Heart right ventricle (tissue), 16 donors: ENCODE results near the gene EAPP. TPM values are rescaled to one million over a fixed set of nuclear protein-coding genes. Genes with fewer than 3 reads are reported as not detected.
"Not testable (repeated sequence)": the region's sequence is repeated elsewhere in the genome, so short reads cannot be mapped to it uniquely, and the experiment has no call there.

Experiments
- ATAC-seq, 8 donors: fragments of 200-7000 bp; cut with Tn5 transposase; one replicate each; pipeline ENCODE4 v1.9.1; 2020; ENCODE audit warnings: mild to moderate bottlenecking in 8 of 8, moderate library complexity in 8 of 8, moderate number of reproducible peaks in 1 of 8
- DNase-seq, 2 donors: peaks; one replicate each; pipeline ENCODE4 v3.0.0-alpha.2; 2020
- H3K27ac ChIP-seq, 10 donors: fragments of 200-600 bp; sonication (generic) in 2 of 10; one replicate each; pipeline versions ENCODE4 v1.5.0 to v1.8.0; 2020 to 2022; ENCODE audit warnings: mild to moderate bottlenecking in 3 of 10
- H3K27me3 ChIP-seq, 7 donors: fragments of 200-600 bp; one replicate each; pipeline ENCODE4 v1.8.0; 2021 to 2022; ENCODE audit warnings: mild to moderate bottlenecking in 2 of 7
- H3K36me3 ChIP-seq, 9 donors: fragments of 200-600 bp; sonication (generic) in 1 of 9; one replicate each; pipeline versions ENCODE4 v1.5.0 to v1.8.0; 2020 to 2022; ENCODE audit warnings: mild to moderate bottlenecking in 2 of 9
- H3K4me1 ChIP-seq, 9 donors: fragments of 200-600 bp; sonication (generic) in 1 of 9; one replicate each; pipeline versions ENCODE4 v1.5.0 to v1.8.0; 2020 to 2022; ENCODE audit warnings: mild to moderate bottlenecking in 4 of 9
- H3K4me3 ChIP-seq, 10 donors: fragments of 200-600 bp; sonication (generic) in 2 of 10; one replicate each; pipeline versions ENCODE4 v1.5.0 to v1.8.0; 2020 to 2022; ENCODE audit warnings: mild to moderate bottlenecking in 7 of 10, moderate library complexity in 2 of 10
- H3K9me3 ChIP-seq, 11 donors: fragments of 200-600 bp in 10 of 11; sonication (generic) in 2 of 11; one replicate each; pipeline versions ENCODE4 v1.5.0 to v1.8.0; 2013 to 2022; ENCODE audit warnings: mild to moderate bottlenecking in 2 of 11, control low read depth in 1 of 11, moderate library complexity in 1 of 11
- CTCF ChIP-seq, 9 donors: fragments of 200-600 bp; sonication (generic) in 2 of 9; IDR thresholded peaks; one replicate each; pipeline versions ENCODE4 v1.5.0 to v1.8.0; 2021 to 2022; ENCODE audit warnings: antibody characterized with exemption in 9 of 9, mild to moderate bottlenecking in 5 of 9, moderate library complexity in 1 of 9
- WGBS, 2 donors: extraction: QIAGEN DNeasy Blood & Tissue Kit; methylation state at CpG; one replicate each; pipeline ENCODE4 v1.1.7; 2013; ENCODE audit warnings: inconsistent platforms in 1 of 2; 5-methylcytosine and 5-hydroxymethylcytosine counted together
- intact Hi-C, 10 donors: fragments of 100-400 bp; cut with DNase I; formaldehyde crosslinking; loops; one replicate each; pipeline versions ENCODE4 v1.11.1 to v1.14.2; 2022
- polyA plus RNA-seq, 2 donors: library from polyadenylated mRNA; stranded (reverse); fragments of 200-250 nt; gene quantifications; one replicate each; pipeline ENCODE4 v1.2.3, GENCODE V29; 2013
- total RNA-seq, 10 donors: library from RNA; stranded (reverse); fragmentation: NEBNext Ultra II Directional in 3 of 10; extraction: Animal tissue kit (Norgen Biotek cat#: 25700) in 3 of 10; gene quantifications; one replicate each; pipeline versions ENCODE4 v1.2.1 to v1.2.4, GENCODE V29; 2021 to 2023
- donor health status: Arrhythmogenic right ventricular cardiomyopathy.
- donor health status: ischemic (EF 13 %, LVEDD 7.1; RV severe dilation, severe dysfunction).
- donor health status: healthy with polysubstance abuse.
- donor health status: DM: no; HTN: yes; CAD: no.
- donor health status: DM: no; HTN: no; CAD: no.
- donor health status: ischemic (EF 25% LVEDD 6.9; RV normal size, moderate dysfunction).
- donor health status: ischemic (EF 25% LVEDD 5.7; RV mildly dilated, moderate dysfunction).
- donor health status: healthy.
- donor health status: DM: yes; HTN: yes; CAD: no.
- donor health status: Ischemic cardiomyopathy.
- donor health status: ischemic (EF 35%, LVEDD 5.7; RV mildly dilated, moderate dysfunction).
- donor health status: nonischemic (EF 11% LVEDD 7.7; RV severe dilation, severe dysfunction).
- donor health status: DM: yes; HTN: yes; CAD: no.
- donor health status: PGD.
- donor health status: ischemic (EF 29% LVEDD 5.4; RV normal size, mild dysfunction).
- donor health status: nonischemic (EF 23%, LVEDD 6.1; RV moderate dilation, normal function).

The EAPP gene
- total and polyA plus RNA-seq, 12 donors = 16.4 to 24.5 (median 20.0) TPM

DNA sequence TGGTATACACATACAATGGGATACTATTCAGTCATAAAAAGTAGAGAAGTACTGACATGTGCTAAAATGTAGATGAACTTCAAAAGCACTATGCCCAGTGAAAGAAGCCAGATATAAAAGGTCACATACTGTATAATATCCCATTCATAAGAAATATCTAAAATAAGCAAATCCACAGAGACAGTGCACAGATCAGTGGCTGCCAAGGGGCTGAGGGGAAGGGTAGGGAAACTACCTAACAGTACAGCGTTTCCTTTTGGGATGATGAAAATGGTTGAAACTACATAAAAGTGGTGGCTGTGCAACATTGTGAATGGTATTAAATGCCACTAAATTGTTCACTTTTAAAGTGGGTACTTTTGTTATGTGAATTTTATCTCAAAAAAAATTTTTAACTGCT is 11.9 kb downstream of the EAPP start:
- DNase-seq (no peak), ATAC-seq (no peak)
- Histone ChIP-seq H3K4me1 (no peaks in the 10 kb centered on the region), H3K4me3 (no peak overlapping the region), H3K9me3 (no peaks in the 10 kb centered on the region), H3K36me3 (peaks cover 0 to 100% (median 88%) of the 10 kb centered on the region in 9 donors), H3K27ac (no peak overlapping the region), H3K27me3 (no peaks in the 10 kb centered on the region)
- 92 to 98% methylated on average over 1 of the region's 1 CpG for WGBS, 2 donors
- no peak for TF ChIP-seq CTCF (IDR thresholded peaks at IDR 0.05)
- intact Hi-C loops = no loop called here

DNA sequence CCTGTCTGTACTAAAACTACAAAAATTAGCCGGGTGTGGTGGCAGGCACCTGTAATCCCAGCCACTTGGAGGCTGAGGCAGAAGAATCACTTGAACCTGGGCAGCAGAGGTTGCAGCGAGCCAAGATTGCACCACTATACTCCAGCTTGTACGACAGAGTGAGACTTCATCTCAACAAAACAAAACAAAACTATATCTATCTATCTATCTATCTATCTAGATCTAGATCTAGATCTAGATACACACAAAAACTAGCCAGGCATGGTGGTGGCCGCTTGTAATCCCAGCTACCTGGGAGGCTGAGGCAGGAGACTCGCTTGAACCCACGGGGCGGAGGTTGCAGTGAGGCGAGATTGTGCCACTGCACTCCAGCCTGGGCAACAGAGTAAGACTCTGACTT is 15.3 kb downstream of the EAPP start:
- H3K4me3 ChIP-seq, H3K27ac ChIP-seq, intact Hi-C loops, H3K4me1 ChIP-seq, DNase-seq, H3K27me3 ChIP-seq, ATAC-seq, H3K9me3 ChIP-seq: not testable (repeated sequence)
- WGBS, 2 donors = 98% methylated on average over 8 of the region's 8 CpGs
- peaks cover 0 to 100% (median 100%) of the 10 kb centered on the region in 9 donors for H3K36me3 ChIP-seq

GRCh38 chr14:34522496-34522895 is 17.0 kb downstream of the EAPP start:
- no peaks in the 10 kb centered on the region for H3K9me3 ChIP-seq
- intact Hi-C loops = no loop called here
- no peak for ATAC-seq
- no peak for TF ChIP-seq CTCF (IDR thresholded peaks at IDR 0.05)
- WGBS, 2 donors = 83 to 86% methylated on average over 2 of the region's 2 CpGs
- H3K36me3 ChIP-seq = peaks cover 0 to 100% (median 99%) of the 10 kb centered on the region in 9 donors
- H3K27ac ChIP-seq = no peak overlapping the region
- no peaks in the 10 kb centered on the region for H3K4me1 ChIP-seq
- no peak for DNase-seq
- H3K4me3 ChIP-seq = no peak overlapping the region
- no peaks in the 10 kb centered on the region for H3K27me3 ChIP-seq

- H3K27ac ChIP-seq, H3K9me3 ChIP-seq, intact Hi-C loops, ATAC-seq, H3K4me1 ChIP-seq, H3K27me3 ChIP-seq, DNase-seq, H3K4me3 ChIP-seq: not testable (repeated sequence)
- H3K36me3 ChIP-seq = peaks cover 0 to 100% (median 85%) of the 10 kb centered on the region in 9 donors
- WGBS, 2 donors = 94 to 99% methylated on average over 6 of the region's 6 CpGs
These were observed 18.4 kb downstream of the EAPP start for GRCh38 chr14:34521071-34521470.

- H3K36me3 ChIP-seq = peaks cover 0 to 100% (median 78%) of the 10 kb centered on the region in 9 donors
- H3K9me3 ChIP-seq, H3K4me1 ChIP-seq, ATAC-seq, DNase-seq, H3K27ac ChIP-seq, H3K27me3 ChIP-seq, intact Hi-C loops, H3K4me3 ChIP-seq: not testable (repeated sequence)
- 96 to 98% methylated on average over 7 of the region's 7 CpGs for WGBS, 2 donors
These were observed 19.1 kb downstream of the EAPP start for GRCh38 chr14:34520304-34520970.

GRCh38 chr14:34507884-34508283 is 31.6 kb downstream of the EAPP start:
- no peaks in the 10 kb centered on the region for H3K36me3 ChIP-seq
- no peak overlapping the region for H3K4me3 ChIP-seq
- peaks cover 0 to 4% (median 0%) of the 10 kb centered on the region in 9 donors for H3K4me1 ChIP-seq
- DNase-seq = no peak
- 95% methylated on average over 11 of the region's 11 CpGs for WGBS, 2 donors
- no peaks in the 10 kb centered on the region for H3K27me3 ChIP-seq
- ATAC-seq = no peak
- TF ChIP-seq CTCF (IDR thresholded peaks at IDR 0.05) = no peak
- no peaks in the 10 kb centered on the region for H3K9me3 ChIP-seq
- H3K27ac ChIP-seq = no peak overlapping the region
- intact Hi-C loops = no loop called here
